HG03066 (cell line): ENCODE measurements around the gene RNF175.

Experiments
- ATAC-seq: cut with Tn5 transposase; IDR thresholded peaks from one replicate; pipeline ENCODE4 v1.9.1; 2021; ENCODE audit warnings: low read depth; ENCODE audit not compliant: unreplicated experiment

Gene RNF175

GRCh38 chr4:153750197-153750817 is 9.5 kb downstream of the RNF175 start:
- ATAC-seq = peak; percentile 91

- ATAC-seq = no peak
Observed at GRCh38 chr4:153748378-153748777, 11.4 kb downstream of the RNF175 start.

- ATAC-seq = no peak
Observed at GRCh38 chr4:153747406-153747955, 12.3 kb downstream of the RNF175 start.

- no peak for ATAC-seq
Observed at GRCh38 chr4:153745651-153746050, 14.2 kb downstream of the RNF175 start.

- ATAC-seq = no peak
Observed at GRCh38 chr4:153741541-153741940, 18.3 kb downstream of the RNF175 start.

- ATAC-seq = no peak
Observed at GRCh38 chr4:153735906-153736461, 23.8 kb downstream of the RNF175 start.

- ATAC-seq = no peak
Observed at GRCh38 chr4:153733751-153734448, 25.9 kb downstream of the RNF175 start.

GRCh38 chr4:153731239-153731638 is 28.6 kb downstream of the RNF175 start:
- no peak for ATAC-seq

- ATAC-seq = no peak
Observed at GRCh38 chr4:153729895-153730294, 29.9 kb downstream of the RNF175 start.

GRCh38 chr4:153728660-153729059 is 31.2 kb downstream of the RNF175 start:
- ATAC-seq = peak; percentile 60

GRCh38 chr4:153728151-153728550 is 31.7 kb downstream of the RNF175 start:
- no peak for ATAC-seq

- ATAC-seq = no peak
Observed at GRCh38 chr4:153725831-153726154, 34.0 kb downstream of the RNF175 start.

GRCh38 chr4:153725136-153725830 is 34.5 kb downstream of the RNF175 start:
- ATAC-seq = no peak

- no peak for ATAC-seq
Observed at GRCh38 chr4:153724606-153725005, 35.2 kb downstream of the RNF175 start.

GRCh38 chr4:153722036-153722435 is 37.8 kb downstream of the RNF175 start:
- no peak for ATAC-seq

- no peak for ATAC-seq
Observed at GRCh38 chr4:153713866-153714646, 45.8 kb downstream of the RNF175 start.

- no peak for ATAC-seq
Observed at GRCh38 chr4:153710681-153711080, 49.1 kb downstream of the RNF175 start.

GRCh38 chr4:153706519-153706918 is 53.3 kb downstream of the RNF175 start:
- ATAC-seq = peak; percentile 36

GRCh38 chr4:153705743-153706468 is 53.9 kb downstream of the RNF175 start:
- peak; percentile 83 for ATAC-seq

GRCh38 chr4:153704522-153704921 is 55.3 kb downstream of the RNF175 start:
- ATAC-seq = no peak
